Measurements from ENCODE around the gene ZNF860. TPM values are rescaled to one million over a fixed set of nuclear protein-coding genes. Genes with fewer than 3 reads are reported as not detected.

ZNF860 gene
- polyA plus RNA-seq, 1 of the 3 experiments (the other 2 are of a cell fraction), result not detected

DNA sequence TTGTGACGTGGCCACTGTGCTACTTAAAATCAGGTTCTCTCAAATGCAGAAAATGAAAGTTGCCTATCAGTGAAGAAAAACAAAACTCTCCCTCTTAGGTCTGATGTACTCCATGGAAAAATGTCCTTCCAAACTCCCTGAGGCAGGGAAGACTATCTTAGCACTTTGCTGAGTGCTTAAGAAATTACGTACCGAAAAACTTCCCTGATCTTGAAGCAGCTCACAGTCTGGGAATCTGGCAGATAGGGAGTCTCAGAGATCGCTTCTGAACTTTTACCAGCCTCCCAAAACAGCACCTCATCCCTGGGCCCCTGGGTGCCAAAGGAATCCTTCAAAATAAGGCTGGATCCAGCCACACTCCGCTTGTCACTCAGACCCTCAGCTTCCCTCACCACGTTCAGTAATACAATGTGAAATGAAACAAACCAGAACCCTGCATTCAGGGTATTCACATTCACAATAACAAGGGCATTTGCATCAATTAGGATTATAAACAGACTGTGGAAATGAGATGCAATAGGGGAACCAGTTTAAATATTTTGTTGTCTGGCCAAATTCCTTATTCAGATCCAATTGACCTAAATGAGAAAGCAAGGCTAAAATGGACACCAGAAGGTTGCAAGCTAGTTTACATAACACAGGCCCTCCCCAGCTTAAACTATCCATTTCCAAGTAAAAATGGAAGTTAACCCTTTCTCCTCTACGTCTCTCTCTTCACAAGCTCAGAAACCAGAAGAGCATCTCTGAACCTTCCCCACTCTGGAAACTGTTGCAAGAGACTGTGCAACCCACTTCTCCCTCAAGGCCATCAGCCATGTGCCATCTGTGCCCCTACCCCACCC, 21.4 kb upstream of the ZNF860 start:
- Histone ChIP-seq H2AFZ (ENCODE audit: low read depth) (no peak overlapping the region), H3K9me2 (no peaks in the 10 kb centered on the region), H4K20me1 (ENCODE audit: insufficient read depth) (no peaks in the 10 kb centered on the region), H3K27me3 (ENCODE audit: insufficient read depth) (no peaks in the 10 kb centered on the region), H3K9ac (no peak overlapping the region), H3F3A (replicated peaks; ENCODE audit: insufficient read depth) (no peaks in the 10 kb centered on the region), H3K4me3 (ENCODE audit: low read depth in 2 of 2, low read length in 1 of 2) (no peak overlapping the region), H3K36me3 (replicated peaks in 1 of 2; ENCODE audit: control insufficient read depth in 1 of 2, insufficient read depth in 2 of 2, low read length in 1 of 2) (no peaks in the 10 kb centered on the region), H3K4me1 (ENCODE audit: control insufficient read depth in 1 of 2, insufficient read depth in 2 of 2, low read depth in 1 of 2, low read length in 1 of 2) (no peaks in the 10 kb centered on the region; a peak in 1 of 4 replicates), H3K4me2 (no peak overlapping the region), H3K27ac (ENCODE audit: low read depth in 2 of 2, low read length in 1 of 2) (no peak overlapping the region), H3K9me3 (no peaks in the 10 kb centered on the region), H3K79me2 (ENCODE audit: insufficient read depth) (no peaks in the 10 kb centered on the region)
- DNase-seq, result no peak
- CTCF ChIA-PET, result interaction anchor here (0.5 kb wide), 1 partner anchor 7 kb away, joined by 3 read pairs; no protein-coding TSS in a partner anchor
- POLR2A ChIA-PET, result no interaction called here
- TF ChIP-seq, protein P1, sequence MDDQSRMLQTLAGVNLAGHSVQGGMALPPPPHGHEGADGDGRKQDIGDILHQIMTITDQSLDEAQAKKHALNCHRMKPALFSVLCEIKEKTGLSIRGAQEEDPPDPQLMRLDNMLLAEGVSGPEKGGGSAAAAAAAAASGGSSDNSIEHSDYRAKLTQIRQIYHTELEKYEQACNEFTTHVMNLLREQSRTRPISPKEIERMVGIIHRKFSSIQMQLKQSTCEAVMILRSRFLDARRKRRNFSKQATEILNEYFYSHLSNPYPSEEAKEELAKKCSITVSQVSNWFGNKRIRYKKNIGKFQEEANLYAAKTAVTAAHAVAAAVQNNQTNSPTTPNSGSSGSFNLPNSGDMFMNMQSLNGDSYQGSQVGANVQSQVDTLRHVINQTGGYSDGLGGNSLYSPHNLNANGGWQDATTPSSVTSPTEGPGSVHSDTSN (IDR thresholded peaks at IDR 0.05), result no peak
- TF ChIP-seq POLR2AphosphoS5 (IDR thresholded peaks at IDR 0.05; ENCODE audit: low read depth, low read length) (no peak), RAD21 (IDR thresholded peaks at IDR 0.05; ENCODE audit: low read length) (no peak), RFX5 (IDR thresholded peaks at IDR 0.05; ENCODE audit: low read length) (no peak), USF1 (IDR thresholded peaks at IDR 0.05; ENCODE audit: borderline replicate concordance, low read depth) (no peak), ZBTB33 (IDR thresholded peaks at IDR 0.05; ENCODE audit: borderline replicate concordance, low read depth) (no peak), GABPA (IDR thresholded peaks at IDR 0.05; ENCODE audit: low read depth) (no peak), EZH2phosphoT487 (IDR thresholded peaks at IDR 0.05; ENCODE audit: borderline replicate concordance, low read depth) (no peak)
- 51% methylated on average over 7 of the region's 7 CpGs for WGBS (ENCODE audit: low lambda C conversion rate)

GRCh38 chr3:31960793-31961431, 20.6 kb upstream of the ZNF860 start:
- no peak for DNase-seq
- no peak overlapping the region; a peak in 1 of 4 replicates for H3K4me3 ChIP-seq (ENCODE audit: low read depth in 2 of 2, low read length in 1 of 2)
- ChIA-PET POLR2A (no interaction called here), CTCF (no interaction called here)
- no peaks in the 10 kb centered on the region for H3K36me3 ChIP-seq (replicated peaks in 1 of 2; ENCODE audit: control insufficient read depth in 1 of 2, insufficient read depth in 2 of 2, low read length in 1 of 2)
- 26% methylated on average over 4 of the region's 4 CpGs for WGBS (ENCODE audit: low lambda C conversion rate)
- H3K27me3 ChIP-seq (ENCODE audit: insufficient read depth), result no peaks in the 10 kb centered on the region
- no peak overlapping the region for H3K27ac ChIP-seq (ENCODE audit: low read depth in 2 of 2, low read length in 1 of 2)
- no peak for TF ChIP-seq USF1 (IDR thresholded peaks at IDR 0.05; ENCODE audit: borderline replicate concordance, low read depth)
- no peak for TF ChIP-seq TEAD4 (IDR thresholded peaks at IDR 0.05; ENCODE audit: borderline replicate concordance, insufficient read depth)
- no peak for TF ChIP-seq SIN3A (IDR thresholded peaks at IDR 0.05; ENCODE audit: borderline replicate concordance, low read depth, low read length)
- TF ChIP-seq REST (IDR thresholded peaks at IDR 0.05; ENCODE audit: low read depth, low read length), result no peak
- H4K20me1 ChIP-seq (ENCODE audit: insufficient read depth), result no peaks in the 10 kb centered on the region
- no peaks in the 10 kb centered on the region for H3F3A ChIP-seq (replicated peaks; ENCODE audit: insufficient read depth)
- H2AFZ ChIP-seq (ENCODE audit: low read depth), result no peak overlapping the region
- no peak overlapping the region for H3K4me2 ChIP-seq
- no peaks in the 10 kb centered on the region for H3K79me2 ChIP-seq (ENCODE audit: insufficient read depth)
- no peaks in the 10 kb centered on the region; a peak in 1 of 4 replicates for H3K4me1 ChIP-seq (ENCODE audit: control insufficient read depth in 1 of 2, insufficient read depth in 2 of 2, low read depth in 1 of 2, low read length in 1 of 2)
- H3K9me2 ChIP-seq, result no peaks in the 10 kb centered on the region
- H3K9ac ChIP-seq, result no peak overlapping the region
- H3K9me3 ChIP-seq, result no peaks in the 10 kb centered on the region
